ENCODE results near the gene PWWP2A.

DNA sequence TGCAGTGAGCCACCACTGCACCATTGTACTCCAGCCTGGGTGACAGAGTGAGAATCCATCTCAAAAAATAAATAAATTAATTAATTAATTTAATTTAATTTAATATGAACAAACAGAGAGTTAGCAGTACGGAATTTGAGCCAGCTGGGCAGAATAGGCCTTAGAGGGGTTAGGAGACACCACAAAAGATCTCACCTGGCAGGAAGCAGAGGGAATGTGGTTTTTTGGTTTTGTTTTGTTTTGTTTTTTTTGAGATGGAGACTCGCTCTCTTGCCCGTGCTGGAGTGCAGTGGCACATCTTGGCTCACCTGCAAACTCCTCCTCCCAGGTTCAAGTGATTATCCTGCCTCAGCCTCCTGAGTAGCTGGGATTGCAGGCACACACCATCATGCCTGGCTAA lies 31.8 kb upstream of the PWWP2A start:
- TF ChIP-seq POLR2A (IDR thresholded peaks at IDR 0.05; ENCODE audit: control extremely low read depth in 1 of 2, low read depth in 2 of 2, low read length in 2 of 2) (no peak), CTCF (IDR thresholded peaks at IDR 0.05; ENCODE audit: control extremely low read depth in 1 of 3, insufficient read depth in 1 of 3, low read depth in 1 of 3, low read length in 3 of 3) (no peak), SUZ12 (IDR thresholded peaks at IDR 0.05; ENCODE audit: low read length) (no peak), SP1 (IDR thresholded peaks at IDR 0.05; ENCODE audit: low read depth, low read length) (no peak), EP300 (IDR thresholded peaks at IDR 0.05; ENCODE audit: borderline replicate concordance in 1 of 2, low read depth in 2 of 2, low read length in 2 of 2) (no peak), EZH2 (IDR thresholded peaks at IDR 0.05; ENCODE audit: low read depth, low read length, severe bottlenecking) (no peak), TCF12 (IDR thresholded peaks at IDR 0.05; ENCODE audit: low read depth, low read length) (no peak), BACH1 (IDR thresholded peaks at IDR 0.05; ENCODE audit: low read length) (no peak)
